Chondrocyte (in vitro differentiated cells): ENCODE measurements around the gene TMEM17. TPM values are rescaled to one million over a fixed set of nuclear protein-coding genes. Genes with fewer than 3 reads are reported as not detected.

Experiments used
- total RNA-seq: library from RNA; stranded (reverse); gene quantifications from 3 replicates; pipeline ENCODE4 v1.2.1, GENCODE V29; 2021

TMEM17 gene
- total RNA-seq, 1 donor from 2014 or later = 3.8 TPM

Other genes starting within 250 kb of the TMEM17 start
- gene EHBP1, start 199.5 kb upstream of the TMEM17 start, total RNA-seq = 44.8 to 54.9 TPM (median 48.6 TPM) in 3 replicates